ENCODE data around the gene VIPR2. TPM values are rescaled to one million over a fixed set of nuclear protein-coding genes. Genes with fewer than 3 reads are reported as not detected.

Gene VIPR2
- total RNA-seq, 4 donors from 2014 or later, result 0.59 to 0.64 (median 0.60) TPM; not detected in 1

- H3K4me3 ChIP-seq, result no peak overlapping the region
- H3K36me3 ChIP-seq, result no peaks in the 10 kb centered on the region
- peak in 1 of 2 donors; percentile 34 for DNase-seq (ENCODE audit: low spot score in 2 of 2)
- H3K9me3 ChIP-seq, result no peaks in the 10 kb centered on the region
- no peak overlapping the region for H3K27ac ChIP-seq
- no peak for TF ChIP-seq EP300 (IDR thresholded peaks at IDR 0.05)
- TF ChIP-seq CTCF (IDR thresholded peaks at IDR 0.05), result no peak
- no peak for TF ChIP-seq POLR2A (IDR thresholded peaks at IDR 0.05)
- TF ChIP-seq POLR2AphosphoS5 (IDR thresholded peaks at IDR 0.05), result no peak
- H3K4me1 ChIP-seq, result no peaks in the 10 kb centered on the region
- WGBS, result 84% methylated on average over 10 of the region's 10 CpGs
- no peaks in the 10 kb centered on the region for H3K27me3 ChIP-seq
These were observed 106.6 kb downstream of the VIPR2 start for GRCh38 chr7:159038066-159038465.

GRCh38 chr7:159036916-159037605, 107.6 kb downstream of the VIPR2 start:
- Histone ChIP-seq H3K4me3 (no peak overlapping the region), H3K27ac (no peak overlapping the region)
- WGBS, result 71% methylated on average over 18 of the region's 21 CpGs

GRCh38 chr7:159035571-159036073, 109.0 kb downstream of the VIPR2 start:
- Histone ChIP-seq H3K27me3 (no peaks in the 10 kb centered on the region), H3K36me3 (no peaks in the 10 kb centered on the region), H3K4me1 (peaks cover 6% of the 10 kb centered on the region), H3K27ac (no peak overlapping the region), H3K4me3 (no peak overlapping the region), H3K9me3 (no peaks in the 10 kb centered on the region)
- DNase-seq (ENCODE audit: low spot score in 2 of 2), result peak in 1 of 2 donors; percentile 57
- TF ChIP-seq CTCF (IDR thresholded peaks at IDR 0.05) (no peak), EP300 (IDR thresholded peaks at IDR 0.05) (no peak), POLR2AphosphoS5 (IDR thresholded peaks at IDR 0.05) (no peak), POLR2A (IDR thresholded peaks at IDR 0.05) (no peak)
- 81% methylated on average over 21 of the region's 21 CpGs for WGBS

More at GRCh38 chr7:159036916-159037605, 107.6 kb downstream of the VIPR2 start:
- TF ChIP-seq EP300 (IDR thresholded peaks at IDR 0.05) (no peak), CTCF (IDR thresholded peaks at IDR 0.05) (no peak), POLR2AphosphoS5 (IDR thresholded peaks at IDR 0.05) (no peak), POLR2A (IDR thresholded peaks at IDR 0.05) (no peak)
- Histone ChIP-seq H3K36me3 (no peaks in the 10 kb centered on the region), H3K4me1 (no peaks in the 10 kb centered on the region), H3K9me3 (no peaks in the 10 kb centered on the region), H3K27me3 (no peaks in the 10 kb centered on the region)
- DNase-seq (ENCODE audit: low spot score in 2 of 2), result peak in 1 of 2 donors; percentile 32

- no peak for DNase-seq (ENCODE audit: low spot score in 2 of 2)
- Histone ChIP-seq H3K4me1 (peaks cover 11% of the 10 kb centered on the region), H3K9me3 (no peaks in the 10 kb centered on the region), H3K36me3 (no peaks in the 10 kb centered on the region), H3K27me3 (no peaks in the 10 kb centered on the region), H3K27ac (no peak overlapping the region), H3K4me3 (no peak overlapping the region)
- WGBS, result 77% methylated on average over 5 of the region's 9 CpGs
- no peak for TF ChIP-seq CTCF (IDR thresholded peaks at IDR 0.05)
- TF ChIP-seq POLR2AphosphoS5 (IDR thresholded peaks at IDR 0.05), result no peak
- TF ChIP-seq EP300 (IDR thresholded peaks at IDR 0.05), result no peak
- TF ChIP-seq POLR2A (IDR thresholded peaks at IDR 0.05), result no peak
These were observed 109.7 kb downstream of the VIPR2 start for GRCh38 chr7:159034988-159035387.

- Histone ChIP-seq H3K4me1 (peaks cover 11% of the 10 kb centered on the region), H3K27me3 (peaks cover 2% of the 10 kb centered on the region), H3K9me3 (no peaks in the 10 kb centered on the region), H3K36me3 (no peaks in the 10 kb centered on the region), H3K4me3 (no peak overlapping the region), H3K27ac (no peak overlapping the region)
- 76% methylated on average over 10 of the region's 10 CpGs for WGBS
- peak in 1 of 2 donors; percentile 16 for DNase-seq (ENCODE audit: low spot score in 2 of 2)
- TF ChIP-seq EP300 (IDR thresholded peaks at IDR 0.05), result no peak
- no peak for TF ChIP-seq POLR2AphosphoS5 (IDR thresholded peaks at IDR 0.05)
- TF ChIP-seq CTCF (IDR thresholded peaks at IDR 0.05), result no peak
- TF ChIP-seq POLR2A (IDR thresholded peaks at IDR 0.05), result no peak
These were observed 110.3 kb downstream of the VIPR2 start for GRCh38 chr7:159034394-159034793.

All from suprapubic skin (tissue), 4 donors.